Neuronal stem cell (in vitro differentiated cells): Measurements from ENCODE around the gene MAPK1.
A peak's percentile ranks its signal among the peaks of the same experiment; 100 is the strongest.

ENCODE experiments used
- DNase-seq: peaks from one replicate; pipeline ENCODE4 v3.0.0-alpha.2; 2013; ENCODE audit warnings: low spot score
- H2AFZ ChIP-seq: one replicate; pipeline ENCODE4 v1.6.1; 2013; ENCODE audit warnings: mild to moderate bottlenecking, low read length, inconsistent platforms
- H2AK5ac ChIP-seq: 2 replicates; pipeline ENCODE4 v1.6.1; 2013; ENCODE audit warnings: low read depth, mild to moderate bottlenecking, inconsistent platforms, low read length, moderate library complexity, mixed read lengths
- H2BK120ac ChIP-seq: 2 replicates; pipeline ENCODE4 v1.6.1; 2013; ENCODE audit warnings: low read depth, mild to moderate bottlenecking, inconsistent platforms, low read length, moderate library complexity, mixed read lengths
- H2BK12ac ChIP-seq: one replicate; pipeline ENCODE4 v1.6.1; 2013; ENCODE audit warnings: low read length, inconsistent platforms
- H2BK15ac ChIP-seq: 2 replicates; pipeline ENCODE4 v1.6.1; 2013; ENCODE audit warnings: mild to moderate bottlenecking, low read length, inconsistent platforms, mixed read lengths
- H2BK5ac ChIP-seq: one replicate; pipeline ENCODE4 v1.6.1; 2013; ENCODE audit warnings: inconsistent platforms, mild to moderate bottlenecking, low read length, moderate library complexity
- H3K14ac ChIP-seq: one replicate; pipeline ENCODE4 v1.6.1; 2013; ENCODE audit warnings: low read length, inconsistent platforms
- H3K18ac ChIP-seq: 2 replicates; pipeline ENCODE4 v1.6.1; 2013; ENCODE audit warnings: low read length, inconsistent platforms
- H3K23ac ChIP-seq: 2 replicates; pipeline ENCODE4 v1.6.1; 2013; ENCODE audit warnings: low read depth, mild to moderate bottlenecking, mixed read lengths, low read length, inconsistent platforms; ENCODE audit not compliant: poor library complexity
- H3K27ac ChIP-seq: replicated peaks from 3 replicates; pipeline ENCODE4 v1.5.1; 2013; ENCODE audit warnings: low read length, inconsistent platforms
- H3K27me3 ChIP-seq, 3 experiments: 2 replicates each; pipeline ENCODE4 v1.6.1; 2013; ENCODE audit warnings: low read length in 3 of 3, mild to moderate bottlenecking in 2 of 3, inconsistent platforms in 1 of 3, low read depth in 1 of 3, mixed read lengths in 1 of 3, moderate library complexity in 1 of 3; ENCODE audit not compliant: control insufficient read depth in 3 of 3, insufficient read depth in 3 of 3
- H3K36me3 ChIP-seq, 2 donors: replicated peaks in 1 of 2; 2 replicates each; pipeline ENCODE4 v1.6.1; 2013; ENCODE audit warnings: low read length in 2 of 2; ENCODE audit not compliant: control insufficient read depth in 2 of 2, insufficient read depth in 2 of 2
- H3K4ac ChIP-seq: 2 replicates; pipeline ENCODE4 v1.6.1; 2013; ENCODE audit warnings: inconsistent platforms, mild to moderate bottlenecking, low read length, moderate library complexity
- H3K4me1 ChIP-seq, 2 donors: 1 replicate in 1 of 2; 2 replicates in 1 of 2; pipeline ENCODE4 v1.6.1; 2013; ENCODE audit warnings: low read length in 2 of 2, low read depth in 1 of 2; ENCODE audit not compliant: control insufficient read depth in 2 of 2, insufficient read depth in 1 of 2
- H3K4me2 ChIP-seq: one replicate; pipeline ENCODE4 v1.6.1; 2013; ENCODE audit warnings: mild to moderate bottlenecking, low read length, inconsistent platforms; ENCODE audit not compliant: insufficient read depth, poor library complexity, severe bottlenecking
- H3K4me3 ChIP-seq, 2 donors: 2 replicates each; pipeline ENCODE4 v1.5.1; 2013; ENCODE audit warnings: low read length in 2 of 2, mild to moderate bottlenecking in 2 of 2, inconsistent platforms in 1 of 2, moderate library complexity in 1 of 2
- H3K79me1 ChIP-seq: one replicate; pipeline ENCODE4 v1.6.1; 2013; ENCODE audit warnings: low read depth, mild to moderate bottlenecking, inconsistent platforms, low read length, moderate library complexity
- H3K9ac ChIP-seq: one replicate; pipeline ENCODE4 v1.6.1; 2013; ENCODE audit warnings: mild to moderate bottlenecking, low read depth, low read length, inconsistent platforms; ENCODE audit not compliant: poor library complexity
- H3K9me3 ChIP-seq, 2 donors: replicated peaks in 1 of 2; 2 replicates each; pipeline versions ENCODE3 to v1.6.1; 2013; ENCODE audit warnings: low read length in 2 of 2, mild to moderate bottlenecking in 2 of 2, inconsistent platforms in 1 of 2, low read depth in 1 of 2, mixed read lengths in 1 of 2, moderate library complexity in 1 of 2; ENCODE audit not compliant: control insufficient read depth in 2 of 2, insufficient read depth in 1 of 2
- H4K8ac ChIP-seq: one replicate; pipeline ENCODE4 v1.6.1; 2013; ENCODE audit warnings: low read depth, mild to moderate bottlenecking, inconsistent platforms, low read length, moderate library complexity
- H4K91ac ChIP-seq: one replicate; pipeline ENCODE4 v1.6.1; 2013; ENCODE audit warnings: low read length, low read depth, mild to moderate bottlenecking, inconsistent platforms; ENCODE audit not compliant: poor library complexity
- WGBS, 2 donors: extraction: QIAGEN DNeasy Blood & Tissue Kit; methylation state at CpG; one replicate each; pipeline ENCODE4 v1.1.7; 2013; ENCODE audit warnings: missing lambda C conversion rate in 2 of 2, mixed read lengths in 1 of 2; ENCODE audit not compliant: insufficient read length in 2 of 2, insufficient replicate concordance in 1 of 2; ENCODE audit errors: extremely low coverage in 2 of 2; 5-methylcytosine and 5-hydroxymethylcytosine counted together

The MAPK1 gene

GRCh38 chr22:21755851-21756284, 111.6 kb downstream of the MAPK1 start:
- Histone ChIP-seq H2AK5ac (no peak overlapping the region), H3K27ac (no peak overlapping the region), H4K8ac (no peak overlapping the region), H2BK12ac (no peak overlapping the region), H3K14ac (no peak overlapping the region), H3K27me3 (no peaks in the 10 kb centered on the region), H3K9ac (no peak overlapping the region), H3K4me3 (no peak overlapping the region), H2BK120ac (no peak overlapping the region), H4K91ac (no peak overlapping the region), H3K4me1 (peaks cover 5 to 12% of the 10 kb centered on the region in 2 donors), H3K23ac (no peak overlapping the region), H3K9me3 (no peaks in the 10 kb centered on the region), H3K18ac (no peak overlapping the region), H3K4ac (no peak overlapping the region), H3K79me1 (no peaks in the 10 kb centered on the region), H2BK15ac (no peak overlapping the region), H2BK5ac (no peak overlapping the region), H2AFZ (no peak overlapping the region), H3K36me3 (peaks cover 5 to 27% of the 10 kb centered on the region in 2 donors), H3K4me2 (no peak overlapping the region)
- no CpG with 5 or more reads among the region's 5 CpGs for WGBS, 2 donors
- DNase-seq: no peak

- DNase-seq: no peak
- peak overlapping the region; percentile 78 for H3K23ac ChIP-seq
- H3K4me3 ChIP-seq: no peak overlapping the region
- no CpG with 5 or more reads among the region's 7 CpGs for WGBS, 2 donors
- no peak overlapping the region for H2BK15ac ChIP-seq
- no peak overlapping the region for H2AK5ac ChIP-seq
- H4K8ac ChIP-seq: no peak overlapping the region
- no peak overlapping the region for H3K9ac ChIP-seq
- H4K91ac ChIP-seq: no peak overlapping the region
- H3K18ac ChIP-seq: peak overlapping the region; percentile 12
- H2BK12ac ChIP-seq: no peak overlapping the region
- peaks cover 5 to 12% of the 10 kb centered on the region in 2 donors for H3K4me1 ChIP-seq
- no peaks in the 10 kb centered on the region for H3K27me3 ChIP-seq
- peaks cover 3 to 16% of the 10 kb centered on the region in 2 donors for H3K36me3 ChIP-seq
- H3K4me2 ChIP-seq: no peak overlapping the region
- H2BK120ac ChIP-seq: no peak overlapping the region
- no peaks in the 10 kb centered on the region for H3K9me3 ChIP-seq
- no peak overlapping the region for H3K14ac ChIP-seq
- H2AFZ ChIP-seq: no peak overlapping the region
- peak overlapping the region; percentile 41 for H3K27ac ChIP-seq
- H3K4ac ChIP-seq: no peak overlapping the region
- H2BK5ac ChIP-seq: no peak overlapping the region
- H3K79me1 ChIP-seq: no peaks in the 10 kb centered on the region
Observed at GRCh38 chr22:21754523-21754922, 112.9 kb downstream of the MAPK1 start.

DNA sequence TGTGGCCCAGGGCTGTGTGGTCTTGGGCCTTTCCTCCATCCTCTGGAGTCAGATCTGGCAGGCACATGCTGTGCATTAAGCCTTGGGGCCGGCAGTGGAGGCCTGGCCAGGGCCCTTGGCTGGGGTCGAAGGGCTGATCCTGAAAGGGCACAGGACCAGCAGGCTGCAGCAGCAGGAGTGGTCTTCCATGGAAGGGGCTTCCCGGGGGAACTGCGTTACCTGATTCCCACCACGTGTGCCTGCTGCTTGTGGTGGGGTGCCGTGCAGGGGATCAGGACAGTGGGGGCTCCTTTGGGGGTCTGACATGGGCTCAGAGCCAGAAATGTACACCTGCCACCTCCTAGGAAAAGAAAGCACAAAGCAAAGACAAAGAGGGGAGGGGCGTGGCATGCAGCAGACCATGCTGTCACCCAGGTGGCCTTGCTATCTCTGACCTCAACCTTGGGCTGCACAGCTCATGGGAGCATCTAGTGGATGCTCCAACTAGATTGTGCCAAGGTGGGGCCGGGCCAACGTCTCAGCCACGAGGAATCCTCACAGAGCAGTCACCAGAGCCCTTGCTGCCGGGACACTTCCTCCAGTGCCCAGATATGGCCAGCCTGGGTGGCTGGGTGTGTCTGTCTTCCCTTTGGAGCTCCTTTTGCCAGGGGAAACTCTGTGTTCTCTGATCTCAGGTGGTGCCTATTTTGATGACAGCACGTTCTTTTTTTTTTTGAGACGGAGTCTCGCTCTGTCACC, 113.9 kb downstream of the MAPK1 start:
- H3K9ac ChIP-seq: no peak overlapping the region
- no peak overlapping the region for H2BK15ac ChIP-seq
- no peak overlapping the region for H2AFZ ChIP-seq
- no peaks in the 10 kb centered on the region for H3K79me1 ChIP-seq
- no CpG with 5 or more reads among the region's 14 CpGs for WGBS, 2 donors
- no peak overlapping the region for H3K4ac ChIP-seq
- no peak overlapping the region for H2BK12ac ChIP-seq
- no peaks in the 10 kb centered on the region for H3K9me3 ChIP-seq
- H2BK5ac ChIP-seq: no peak overlapping the region
- no peak overlapping the region for H2AK5ac ChIP-seq
- peak overlapping the region; percentile 49 for H3K14ac ChIP-seq
- H3K4me3 ChIP-seq: peak overlapping the region in 1 of 2 donors; percentile 46
- H3K36me3 ChIP-seq: peaks cover under 1 to 6% of the 10 kb centered on the region in 2 donors
- H3K18ac ChIP-seq: peak overlapping the region; percentile 44
- no peak overlapping the region for H3K27ac ChIP-seq
- no peak overlapping the region for H4K8ac ChIP-seq
- H4K91ac ChIP-seq: no peak overlapping the region
- H3K23ac ChIP-seq: peak overlapping the region; percentile 93
- no peak for DNase-seq
- H3K27me3 ChIP-seq: no peaks in the 10 kb centered on the region
- peaks cover 8 to 12% of the 10 kb centered on the region in 2 donors for H3K4me1 ChIP-seq
- H3K4me2 ChIP-seq: no peak overlapping the region
- H2BK120ac ChIP-seq: no peak overlapping the region

GRCh38 chr22:21752276-21752675, 115.2 kb downstream of the MAPK1 start:
- Histone ChIP-seq H3K79me1 (no peaks in the 10 kb centered on the region), H3K18ac (no peak overlapping the region), H3K4me1 (peaks cover 10 to 15% of the 10 kb centered on the region in 2 donors), H3K36me3 (no peaks in the 10 kb centered on the region), H2BK15ac (no peak overlapping the region), H3K9ac (no peak overlapping the region), H3K14ac (no peak overlapping the region), H3K23ac (no peak overlapping the region), H3K27ac (no peak overlapping the region), H3K4ac (no peak overlapping the region), H2BK120ac (no peak overlapping the region), H4K91ac (no peak overlapping the region), H3K9me3 (no peaks in the 10 kb centered on the region), H4K8ac (no peak overlapping the region), H2BK5ac (no peak overlapping the region), H2AFZ (no peak overlapping the region), H3K4me2 (no peak overlapping the region), H2BK12ac (no peak overlapping the region), H3K27me3 (no peaks in the 10 kb centered on the region), H2AK5ac (no peak overlapping the region), H3K4me3 (no peak overlapping the region)
- WGBS, 2 donors: no CpG with 5 or more reads among the region's 4 CpGs
- no peak for DNase-seq
